Spleen (tissue), 11 donors: Measurements from ENCODE around the gene CNEP1R1. TPM values are rescaled to one million over a fixed set of nuclear protein-coding genes. Genes with fewer than 3 reads are reported as not detected.
"Not testable (repeated sequence)": the region's sequence is repeated elsewhere in the genome, so short reads cannot be mapped to it uniquely, and the experiment has no call there.

Experiments used
- DNase-seq: peaks from one replicate; pipeline ENCODE4 v3.0.0-alpha.2; 2020
- H3K27ac ChIP-seq, 8 donors: fragments of 200-600 bp; sonication (generic) in 7 of 8; 1 replicate in 4 of 8; 2 replicates in 4 of 8; pipeline versions ENCODE4 v1.5.0 to v1.8.0; 2016 to 2021; ENCODE audit warnings: inconsistent platforms in 4 of 8, mild to moderate bottlenecking in 4 of 8, moderate library complexity in 1 of 8
- H3K27me3 ChIP-seq, 7 donors: fragments of 200-600 bp; sonication (generic) in 6 of 7; replicated peaks in 1 of 7; 1 replicate in 4 of 7; 2 replicates in 3 of 7; pipeline versions ENCODE4 v1.5.0 to v1.8.0; 2016 to 2021; ENCODE audit warnings: inconsistent platforms in 3 of 7, mild to moderate bottlenecking in 1 of 7
- H3K36me3 ChIP-seq, 6 donors: fragments of 200-600 bp; sonication (generic) in 5 of 6; 1 replicate in 4 of 6; 2 replicates in 2 of 6; pipeline versions ENCODE4 v1.5.0 to v1.8.0; 2016 to 2021; ENCODE audit warnings: inconsistent platforms in 2 of 6
- H3K4me1 ChIP-seq, 6 donors: fragments of 200-600 bp; sonication (generic) in 5 of 6; 1 replicate in 3 of 6; 2 replicates in 3 of 6; pipeline versions ENCODE4 v1.5.0 to v1.8.0; 2016 to 2021; ENCODE audit warnings: inconsistent platforms in 3 of 6
- H3K4me3 ChIP-seq, 8 donors: fragments of 200-600 bp; sonication (generic) in 7 of 8; 1 replicate in 4 of 8; 2 replicates in 4 of 8; pipeline versions ENCODE4 v1.5.0 to v1.8.0; 2016 to 2021; ENCODE audit warnings: inconsistent platforms in 4 of 8, mild to moderate bottlenecking in 4 of 8, moderate library complexity in 2 of 8
- H3K9me3 ChIP-seq, 8 donors: fragments of 200-600 bp; sonication (generic) in 7 of 8; 1 replicate in 4 of 8; 2 replicates in 4 of 8; pipeline versions ENCODE4 v1.5.0 to v1.8.0; 2016 to 2021; ENCODE audit warnings: inconsistent platforms in 4 of 8
- CTCF ChIP-seq, 11 experiments: fragments of 200-600 bp in 7 of 11; fragments of 450-650 bp in 4 of 11; sonication (generic) in 4 of 11; IDR thresholded peaks in 8 of 11; conservative IDR thresholded peaks in 3 of 11; 1 replicate in 7 of 11; 2 replicates in 4 of 11; pipeline versions ENCODE4 v1.4.0 to v1.8.0; 2016 to 2021; ENCODE audit warnings: antibody characterized with exemption in 11 of 11, inconsistent platforms in 4 of 11, mild to moderate bottlenecking in 1 of 11
- POLR2A ChIP-seq, 3 donors: fragments of 450-650 bp; IDR thresholded peaks; one replicate each; pipeline ENCODE4 v1.5.1; 2017; ENCODE audit warnings: antibody characterized with exemption in 3 of 3, mild to moderate bottlenecking in 1 of 3
- POLR2AphosphoS5 ChIP-seq, 3 donors: sonication (generic); formaldehyde crosslinking; IDR thresholded peaks; one replicate each; pipeline ENCODE4 v1.5.1; 2017; ENCODE audit warnings: antibody characterized with exemption in 3 of 3
- WGBS, 5 donors: extraction: QIAGEN DNeasy Blood & Tissue Kit in 3 of 5; methylation state at CpG; one replicate each; pipeline versions ENCODE4 v1.1.5 to v1.1.7; 2013 to 2018; 5-methylcytosine and 5-hydroxymethylcytosine counted together
- intact Hi-C: fragments of 100-400 bp; cut with DNase I; formaldehyde crosslinking; loops from one replicate; pipeline ENCODE4 v1.15.0; 2023; ENCODE audit warnings: low total_unique reads
- polyA plus RNA-seq, 3 donors: library from polyadenylated mRNA; stranded (reverse); fragments of 200-250 nt; gene quantifications; one replicate each; pipeline ENCODE4 v1.2.1, GENCODE V29; 2013
- total RNA-seq, 7 donors: library from RNA; depleted of rRNA in 3 of 7; stranded (reverse); fragments of >200 nt in 3 of 7; fragmentation: NEBNext Ultra II Directional in 4 of 7; extraction: Animal tissue kit (Norgen Biotek cat#: 25700) in 4 of 7; gene quantifications; one replicate each; pipeline versions ENCODE4 v1.1.0 to v1.2.1, GENCODE V29; 2016 to 2021
- donor health status: healthy with polysubstance abuse.
- donor health status: DM: no; HTN: no; CAD: no; lungs with moderate emphysema.
- donor health status: DM: no; HTN: no; CAD: no.
- donor health status: Bipolar disorder and iron deficiency.
- donor health status: healthy.
- donor health status: DM: no; HTN: no; CAD: no.
- donor health status: DM: yes; HTN: yes; CAD: no.

CNEP1R1 gene
- total and polyA plus RNA-seq, 10 donors: 9.6 to 45.4 (median 30.3) TPM

GRCh38 chr16:50007744-50008143, 17.3 kb upstream of the CNEP1R1 start:
- TF ChIP-seq POLR2AphosphoS5 (IDR thresholded peaks at IDR 0.05): no peak
- TF ChIP-seq CTCF (IDR thresholded peaks at IDR 0.05 in 8 of 11, conservative IDR thresholded peaks at IDR 0.05 in 3 of 11): no peak
- TF ChIP-seq POLR2A (IDR thresholded peaks at IDR 0.05): no peak
- WGBS, 5 donors: 90 to 98% (median 95%) methylated on average over 1 of the region's 1 CpG
- Histone ChIP-seq H3K27ac (no peak overlapping the region), H3K36me3 (no peaks in the 10 kb centered on the region), H3K9me3 (peaks cover 0 to 12% (median 0%) of the 10 kb centered on the region in 8 donors), H3K4me3 (no peak overlapping the region), H3K27me3 (peaks cover 0 to 7% (median 0%) of the 10 kb centered on the region in 7 donors), H3K4me1 (no peaks in the 10 kb centered on the region)
- intact Hi-C loops: no loop called here
- DNase-seq: no peak

- DNase-seq: no peak
- Histone ChIP-seq H3K9me3 (peaks cover 0 to 12% (median 0%) of the 10 kb centered on the region in 8 donors), H3K4me1 (no peaks in the 10 kb centered on the region), H3K36me3 (no peaks in the 10 kb centered on the region), H3K27me3 (no peaks in the 10 kb centered on the region), H3K4me3 (no peak overlapping the region), H3K27ac (no peak overlapping the region)
- intact Hi-C loops: no loop called here
- TF ChIP-seq CTCF (IDR thresholded peaks at IDR 0.05 in 8 of 11, conservative IDR thresholded peaks at IDR 0.05 in 3 of 11): no peak
- no peak for TF ChIP-seq POLR2AphosphoS5 (IDR thresholded peaks at IDR 0.05)
- TF ChIP-seq POLR2A (IDR thresholded peaks at IDR 0.05): no peak
- WGBS, 5 donors: 77 to 97% (median 83%) methylated on average over 2 of the region's 2 CpGs
These were observed 14.8 kb upstream of the CNEP1R1 start for GRCh38 chr16:50010212-50010611.

- Histone ChIP-seq H3K4me3 (no peak overlapping the region), H3K9me3 (peaks cover 0 to 12% (median 0%) of the 10 kb centered on the region in 8 donors), H3K4me1 (no peaks in the 10 kb centered on the region), H3K36me3 (no peaks in the 10 kb centered on the region), H3K27ac (no peak overlapping the region), H3K27me3 (no peaks in the 10 kb centered on the region)
- WGBS, 5 donors: 38 to 79% (median 51%) methylated on average over 3 of the region's 3 CpGs
- TF ChIP-seq POLR2AphosphoS5 (IDR thresholded peaks at IDR 0.05) (no peak), CTCF (IDR thresholded peaks at IDR 0.05 in 8 of 11, conservative IDR thresholded peaks at IDR 0.05 in 3 of 11) (no peak), POLR2A (IDR thresholded peaks at IDR 0.05) (no peak)
- DNase-seq: no peak
- intact Hi-C loops: no loop called here
These were observed 13.3 kb upstream of the CNEP1R1 start for GRCh38 chr16:50011707-50012106.

GRCh38 chr16:50012182-50012581, 12.8 kb upstream of the CNEP1R1 start:
- Histone ChIP-seq H3K36me3 (no peaks in the 10 kb centered on the region), H3K4me1 (no peaks in the 10 kb centered on the region), H3K27ac (no peak overlapping the region), H3K27me3 (no peaks in the 10 kb centered on the region), H3K9me3 (peaks cover 0 to 9% (median 0%) of the 10 kb centered on the region in 8 donors), H3K4me3 (no peak overlapping the region)
- DNase-seq: no peak
- TF ChIP-seq POLR2AphosphoS5 (IDR thresholded peaks at IDR 0.05): no peak
- TF ChIP-seq POLR2A (IDR thresholded peaks at IDR 0.05): no peak
- TF ChIP-seq CTCF (IDR thresholded peaks at IDR 0.05 in 8 of 11, conservative IDR thresholded peaks at IDR 0.05 in 3 of 11): no peak
- WGBS, 5 donors: 81 to 95% (median 86%) methylated on average over 2 of the region's 2 CpGs
- intact Hi-C loops: no loop called here

- H3K36me3 ChIP-seq, H3K9me3 ChIP-seq, intact Hi-C loops, DNase-seq, H3K4me1 ChIP-seq, H3K4me3 ChIP-seq, H3K27ac ChIP-seq, H3K27me3 ChIP-seq: not testable (repeated sequence)
- WGBS, 5 donors: 54 to 91% (median 87%) methylated on average over 8 of the region's 8 CpGs
These were observed 10.8 kb upstream of the CNEP1R1 start for GRCh38 chr16:50014211-50014610.
